ENCODE results near the gene PLAGL1. TPM values are rescaled to one million over a fixed set of nuclear protein-coding genes. Genes with fewer than 3 reads are reported as not detected.
A peak's percentile ranks its signal among the peaks of the same experiment; 100 is the strongest.

Gene PLAGL1
- total RNA-seq, 2 experiments from 2014 or later, result 1.0 to 1.1 TPM

- CTCF ChIA-PET, result interaction anchor here (1.1 to 2.8 kb wide), 2 partner anchors 10 to 40 kb away, joined by 3 to 13 read pairs; no protein-coding TSS in a partner anchor
- no peak overlapping the region for H3K4me3 Mint-ChIP-seq
- H3K4me3 ChIP-seq (ENCODE audit: low read length), result no peak overlapping the region
- TF ChIP-seq CTCF (IDR thresholded peaks at IDR 0.05), result no peak
- H3K27ac Mint-ChIP-seq, result no peak overlapping the region
- H3K27ac ChIP-seq (ENCODE audit: low read depth in 1 of 2, low read length in 2 of 2), result no peak overlapping the region
- no peaks in the 10 kb centered on the region for H3K9me3 ChIP-seq (ENCODE audit: control insufficient read depth in 1 of 2, insufficient read depth in 1 of 2, low read length in 2 of 2)
- no peaks in the 10 kb centered on the region for H3K36me3 ChIP-seq (ENCODE audit: insufficient read depth, low read length)
- POLR2A ChIA-PET, result interaction anchor here (2.9 to 4.1 kb wide), 2 partner anchors 11 to 42 kb away, joined by 28 to 80 read pairs; partner anchors contain the start of gene SF3B5
- H3K4me1 Mint-ChIP-seq (ENCODE audit: low read depth), result peaks cover 29% of the 10 kb centered on the region
- no peaks in the 10 kb centered on the region for H3K9me3 Mint-ChIP-seq
- no peaks in the 10 kb centered on the region for H3K27me3 ChIP-seq (ENCODE audit: control insufficient read depth in 1 of 2, insufficient read depth in 2 of 2, low read length in 2 of 2)
- ATAC-seq (ENCODE audit: poor library complexity), result no peak
- H3K36me3 Mint-ChIP-seq (ENCODE audit: low read depth), result no peaks in the 10 kb centered on the region
- DNase-seq, result peak in 1 of 14 experiments; percentile 21
- no peaks in the 10 kb centered on the region for H3K27me3 Mint-ChIP-seq
- H3K4me1 ChIP-seq (ENCODE audit: insufficient read depth, low read length), result peaks cover 21% of the 10 kb centered on the region
- intact Hi-C loops (cut with DNase I, micrococcal nuclease), result no loop called here
These were observed 45.5 kb upstream of the PLAGL1 start for GRCh38 chr6:144053601-144054000.

- Mint-ChIP-seq H3K27me3 (no peaks in the 10 kb centered on the region), H3K4me3 (no peak overlapping the region), H3K36me3 (ENCODE audit: low read depth) (no peaks in the 10 kb centered on the region), H3K27ac (no peak overlapping the region), H3K9me3 (no peaks in the 10 kb centered on the region), H3K4me1 (ENCODE audit: low read depth) (peaks cover 29% of the 10 kb centered on the region)
- no peak overlapping the region for H3K4me3 ChIP-seq (ENCODE audit: low read length)
- no peak overlapping the region for H3K27ac ChIP-seq (ENCODE audit: low read depth in 1 of 2, low read length in 2 of 2)
- no peak for TF ChIP-seq CTCF (IDR thresholded peaks at IDR 0.05)
- peaks cover 21% of the 10 kb centered on the region for H3K4me1 ChIP-seq (ENCODE audit: insufficient read depth, low read length)
- H3K36me3 ChIP-seq (ENCODE audit: insufficient read depth, low read length), result no peaks in the 10 kb centered on the region
- intact Hi-C loops (cut with DNase I, micrococcal nuclease), result no loop called here
- peaks cover 0 to 5% of the 10 kb centered on the region in 2 experiments for H3K9me3 ChIP-seq (ENCODE audit: control insufficient read depth in 1 of 2, insufficient read depth in 1 of 2, low read length in 2 of 2)
- no peaks in the 10 kb centered on the region for H3K27me3 ChIP-seq (ENCODE audit: control insufficient read depth in 1 of 2, insufficient read depth in 2 of 2, low read length in 2 of 2)
- CTCF ChIA-PET, result no interaction called here
- DNase-seq (no peak), ATAC-seq (ENCODE audit: poor library complexity) (no peak)
- POLR2A ChIA-PET, result interaction anchor here (0.8 to 4.1 kb wide), 2 partner anchors 12 to 1580 kb away, joined by 3 to 80 read pairs; no protein-coding TSS in a partner anchor
These were observed 44.4 kb upstream of the PLAGL1 start for GRCh38 chr6:144052488-144052887.

GRCh38 chr6:144049386-144049785, 41.3 kb upstream of the PLAGL1 start:
- CTCF ChIA-PET, result no interaction called here

More at GRCh38 chr6:144049386-144049785, 41.3 kb upstream of the PLAGL1 start:
- no peak for DNase-seq
- Mint-ChIP-seq H3K27me3 (no peaks in the 10 kb centered on the region), H3K27ac (no peak overlapping the region), H3K4me1 (ENCODE audit: low read depth) (peaks cover 10% of the 10 kb centered on the region), H3K4me3 (no peak overlapping the region), H3K9me3 (no peaks in the 10 kb centered on the region), H3K36me3 (ENCODE audit: low read depth) (no peaks in the 10 kb centered on the region)
- no peaks in the 10 kb centered on the region for H3K36me3 ChIP-seq (ENCODE audit: insufficient read depth, low read length)
- H3K9me3 ChIP-seq (ENCODE audit: control insufficient read depth in 1 of 2, insufficient read depth in 1 of 2, low read length in 2 of 2), result peaks cover 0 to 5% of the 10 kb centered on the region in 2 experiments
- no peak overlapping the region for H3K27ac ChIP-seq (ENCODE audit: low read depth in 1 of 2, low read length in 2 of 2)
- ATAC-seq (ENCODE audit: poor library complexity), result no peak
- peaks cover 6% of the 10 kb centered on the region for H3K4me1 ChIP-seq (ENCODE audit: insufficient read depth, low read length)
- H3K27me3 ChIP-seq (ENCODE audit: control insufficient read depth in 1 of 2, insufficient read depth in 2 of 2, low read length in 2 of 2), result no peaks in the 10 kb centered on the region
- H3K4me3 ChIP-seq (ENCODE audit: low read length), result no peak overlapping the region
- intact Hi-C loops (cut with DNase I, micrococcal nuclease), result no loop called here
- POLR2A ChIA-PET, result interaction anchor here (0.7 kb wide), 1 partner anchor 206 kb away, joined by 3 read pairs; the partner anchor contains the start of gene LTV1
- TF ChIP-seq CTCF (IDR thresholded peaks at IDR 0.05), result no peak

Measured in CD4-positive, alpha-beta T cell (primary cell).